ENCODE results near the gene SV2A.

- TF ChIP-seq, protein P1, sequence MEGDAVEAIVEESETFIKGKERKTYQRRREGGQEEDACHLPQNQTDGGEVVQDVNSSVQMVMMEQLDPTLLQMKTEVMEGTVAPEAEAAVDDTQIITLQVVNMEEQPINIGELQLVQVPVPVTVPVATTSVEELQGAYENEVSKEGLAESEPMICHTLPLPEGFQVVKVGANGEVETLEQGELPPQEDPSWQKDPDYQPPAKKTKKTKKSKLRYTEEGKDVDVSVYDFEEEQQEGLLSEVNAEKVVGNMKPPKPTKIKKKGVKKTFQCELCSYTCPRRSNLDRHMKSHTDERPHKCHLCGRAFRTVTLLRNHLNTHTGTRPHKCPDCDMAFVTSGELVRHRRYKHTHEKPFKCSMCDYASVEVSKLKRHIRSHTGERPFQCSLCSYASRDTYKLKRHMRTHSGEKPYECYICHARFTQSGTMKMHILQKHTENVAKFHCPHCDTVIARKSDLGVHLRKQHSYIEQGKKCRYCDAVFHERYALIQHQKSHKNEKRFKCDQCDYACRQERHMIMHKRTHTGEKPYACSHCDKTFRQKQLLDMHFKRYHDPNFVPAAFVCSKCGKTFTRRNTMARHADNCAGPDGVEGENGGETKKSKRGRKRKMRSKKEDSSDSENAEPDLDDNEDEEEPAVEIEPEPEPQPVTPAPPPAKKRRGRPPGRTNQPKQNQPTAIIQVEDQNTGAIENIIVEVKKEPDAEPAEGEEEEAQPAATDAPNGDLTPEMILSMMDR (optimal IDR thresholded peaks at IDR 0.05 in 1 of 3, IDR thresholded peaks at IDR 0.05 in 1 of 3, conservative IDR thresholded peaks at IDR 0.05 in 1 of 3; ENCODE audit: extremely low read depth in 1 of 3, insufficient read depth in 2 of 3, low read length in 3 of 3) = no peak
- no peak for TF ChIP-seq EZH2 (IDR thresholded peaks at IDR 0.05; ENCODE audit: low read length)
These were observed 25.2 kb upstream of the SV2A start for GRCh38 chr1:149942885-149943284.

Data from keratinocyte (primary cell).